HEK293 (cell line): ENCODE data around the gene SGIP1.

ENCODE experiments used
- RBAK ChIP-seq: fragments of 450-650 bp; formaldehyde crosslinking; IDR thresholded peaks from 2 replicates; pipeline ENCODE4 v1.5.1; 2016; ENCODE audit warnings: missing biosample characterization, missing genetic modification characterization
- ZSCAN30 ChIP-seq: fragments of 450-650 bp; IDR thresholded peaks from 2 replicates; pipeline ENCODE4 v1.5.1; 2018; ENCODE audit warnings: missing biosample characterization, mild to moderate bottlenecking, missing genetic modification characterization, moderate library complexity
- TF ChIP-seq, protein P1 (sequence below): fragments of 450-650 bp; formaldehyde crosslinking; IDR thresholded peaks from 2 replicates; pipeline ENCODE4 v1.5.1; 2016; ENCODE audit warnings: missing biosample characterization, missing genetic modification characterization

DNA sequence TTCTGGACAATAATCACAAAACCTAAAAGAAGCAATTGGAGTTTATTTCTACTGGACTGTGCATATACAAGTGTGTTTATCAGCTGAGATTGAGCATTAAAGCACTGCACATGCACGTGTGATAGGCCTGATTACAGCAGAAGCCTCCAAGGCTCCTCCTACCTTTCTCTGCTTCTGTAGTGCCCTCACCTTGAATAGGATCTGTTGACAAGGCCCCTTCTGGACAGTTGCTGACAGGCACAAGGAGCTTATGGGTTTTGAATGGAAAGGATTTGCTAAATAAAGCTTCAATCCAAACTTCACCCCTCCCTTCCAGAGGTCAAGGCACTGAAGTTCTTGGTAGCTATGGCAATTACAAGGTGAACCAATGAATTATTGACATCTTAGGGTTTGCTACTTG lies 7.9 kb upstream of the SGIP1 start:
- TF ChIP-seq ZSCAN30 (tag by site-specific recombination) (no peak), RBAK (tag by site-specific recombination) (no peak)
- TF ChIP-seq, protein P1, sequence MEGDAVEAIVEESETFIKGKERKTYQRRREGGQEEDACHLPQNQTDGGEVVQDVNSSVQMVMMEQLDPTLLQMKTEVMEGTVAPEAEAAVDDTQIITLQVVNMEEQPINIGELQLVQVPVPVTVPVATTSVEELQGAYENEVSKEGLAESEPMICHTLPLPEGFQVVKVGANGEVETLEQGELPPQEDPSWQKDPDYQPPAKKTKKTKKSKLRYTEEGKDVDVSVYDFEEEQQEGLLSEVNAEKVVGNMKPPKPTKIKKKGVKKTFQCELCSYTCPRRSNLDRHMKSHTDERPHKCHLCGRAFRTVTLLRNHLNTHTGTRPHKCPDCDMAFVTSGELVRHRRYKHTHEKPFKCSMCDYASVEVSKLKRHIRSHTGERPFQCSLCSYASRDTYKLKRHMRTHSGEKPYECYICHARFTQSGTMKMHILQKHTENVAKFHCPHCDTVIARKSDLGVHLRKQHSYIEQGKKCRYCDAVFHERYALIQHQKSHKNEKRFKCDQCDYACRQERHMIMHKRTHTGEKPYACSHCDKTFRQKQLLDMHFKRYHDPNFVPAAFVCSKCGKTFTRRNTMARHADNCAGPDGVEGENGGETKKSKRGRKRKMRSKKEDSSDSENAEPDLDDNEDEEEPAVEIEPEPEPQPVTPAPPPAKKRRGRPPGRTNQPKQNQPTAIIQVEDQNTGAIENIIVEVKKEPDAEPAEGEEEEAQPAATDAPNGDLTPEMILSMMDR (tag by site-specific recombination) = no peak
